Activated CD4-positive, alpha-beta T cell treated with anti-CD3 and anti-CD28 coated beads, Interleukin-2, amount 10 ng/mL, durations not matched to agents 7 days and 5 days (primary cell): ENCODE results near the gene PLEKHA8. TPM values are rescaled to one million over a fixed set of nuclear protein-coding genes. Genes with fewer than 3 reads are reported as not detected.

Experiments used
- CTCF ChIA-PET: fragments of 350-600 bp; sonication (Branson Sonifier 250); formaldehyde crosslinking; loops from one replicate; lab custom pipeline; 2021; ENCODE audit warnings: antibody characterized with exemption; lab: Charles Lee
- POLR2A ChIA-PET: fragments of 350-600 bp; sonication (Branson Sonifier 250); formaldehyde crosslinking; loops from one replicate; lab custom pipeline; 2021; ENCODE audit warnings: antibody characterized with exemption; lab: Charles Lee
- DNase-seq: peaks from one replicate; pipeline ENCODE4 v3.0.0-alpha.2; 2020
- H3K27ac Mint-ChIP-seq: one replicate; pipeline ENCODE4 v1.8.0; 2021; ENCODE audit warnings: mild to moderate bottlenecking, moderate library complexity, mixed read lengths
- H3K27me3 Mint-ChIP-seq: one replicate; pipeline ENCODE4 v1.8.0; 2021; ENCODE audit warnings: mixed read lengths
- H3K36me3 Mint-ChIP-seq: one replicate; pipeline ENCODE4 v1.8.0; 2021; ENCODE audit warnings: low read depth, mixed read lengths
- H3K4me1 Mint-ChIP-seq: one replicate; pipeline ENCODE4 v1.8.0; 2021; ENCODE audit warnings: mixed read lengths
- H3K4me3 Mint-ChIP-seq: one replicate; pipeline ENCODE4 v1.8.0; 2021; ENCODE audit warnings: mild to moderate bottlenecking, moderate library complexity, mixed read lengths
- H3K9me3 Mint-ChIP-seq: one replicate; pipeline ENCODE4 v1.8.0; 2021; ENCODE audit warnings: mixed read lengths
- total RNA-seq, 2 experiments: library from RNA; stranded (reverse); gene quantifications; one replicate each; pipeline ENCODE4 v1.2.3, GENCODE V29; 2021

The PLEKHA8 gene
- total RNA-seq, 2 experiments from 2014 or later, result 5.2 to 6.3 TPM

- Mint-ChIP-seq H3K36me3 (no peaks in the 10 kb centered on the region), H3K4me1 (peaks cover 64% of the 10 kb centered on the region), H3K9me3 (no peaks in the 10 kb centered on the region), H3K27me3 (no peaks in the 10 kb centered on the region), H3K4me3 (peak overlapping the region; percentile 44), H3K27ac (peak overlapping the region; percentile 88)
- peak; percentile 23 for DNase-seq
- POLR2A ChIA-PET, result no interaction called here
- CTCF ChIA-PET, result interaction anchor here (0.7 to 2.0 kb wide), 4 partner anchors 10 to 160 kb away, joined by 3 to 5 read pairs (median 4); no protein-coding TSS in a partner anchor
These were observed 134.5 kb downstream of the PLEKHA8 start for GRCh38 chr7:30162622-30163124.

- peak; percentile 27 for DNase-seq
- CTCF ChIA-PET, result interaction anchor here (0.6 to 1.5 kb wide), 3 partner anchors 15 to 154 kb away, joined by 3 read pairs; no protein-coding TSS in a partner anchor
- no peaks in the 10 kb centered on the region for H3K36me3 Mint-ChIP-seq
- H3K4me3 Mint-ChIP-seq, result peak overlapping the region; percentile 48
- peaks cover 59% of the 10 kb centered on the region for H3K4me1 Mint-ChIP-seq
- H3K27me3 Mint-ChIP-seq, result no peaks in the 10 kb centered on the region
- H3K27ac Mint-ChIP-seq, result peak overlapping the region; percentile 88
- POLR2A ChIA-PET, result no interaction called here
- H3K9me3 Mint-ChIP-seq, result no peaks in the 10 kb centered on the region
These were observed 135.2 kb downstream of the PLEKHA8 start for GRCh38 chr7:30163231-30163894.

- Mint-ChIP-seq H3K27ac (no peak overlapping the region), H3K36me3 (no peaks in the 10 kb centered on the region), H3K27me3 (no peaks in the 10 kb centered on the region), H3K4me1 (peaks cover 48% of the 10 kb centered on the region), H3K9me3 (no peaks in the 10 kb centered on the region), H3K4me3 (no peak overlapping the region)
- DNase-seq, result no peak
- ChIA-PET CTCF (interaction anchor here (0.7 to 1.4 kb wide), 2 partner anchors 13 to 15 kb away, joined by 3 read pairs; no protein-coding TSS in a partner anchor), POLR2A (no interaction called here)
These were observed 136.4 kb downstream of the PLEKHA8 start for GRCh38 chr7:30164567-30164966.

- Mint-ChIP-seq H3K9me3 (no peaks in the 10 kb centered on the region), H3K4me3 (no peak overlapping the region), H3K27me3 (no peaks in the 10 kb centered on the region), H3K36me3 (no peaks in the 10 kb centered on the region), H3K27ac (no peak overlapping the region), H3K4me1 (peaks cover 38% of the 10 kb centered on the region)
- ChIA-PET CTCF (interaction anchor here (1.7 kb wide), 1 partner anchor 11 kb away, joined by 7 read pairs; no protein-coding TSS in a partner anchor), POLR2A (no interaction called here)
- DNase-seq, result no peak
These were observed 137.4 kb downstream of the PLEKHA8 start for GRCh38 chr7:30165590-30165989.

GRCh38 chr7:30166155-30166840 lies 138.1 kb downstream of the PLEKHA8 start:
- no peak for DNase-seq
- Mint-ChIP-seq H3K36me3 (no peaks in the 10 kb centered on the region), H3K27me3 (no peaks in the 10 kb centered on the region), H3K27ac (no peak overlapping the region), H3K4me3 (no peak overlapping the region), H3K9me3 (no peaks in the 10 kb centered on the region), H3K4me1 (peaks cover 31% of the 10 kb centered on the region)
- ChIA-PET CTCF (interaction anchor here (1.7 kb wide), 1 partner anchor 12 kb away, joined by 7 read pairs; no protein-coding TSS in a partner anchor), POLR2A (no interaction called here)

- POLR2A ChIA-PET, result no interaction called here
- no peak overlapping the region for H3K27ac Mint-ChIP-seq
- CTCF ChIA-PET, result interaction anchor here (1.7 kb wide), 1 partner anchor 12 kb away, joined by 7 read pairs; no protein-coding TSS in a partner anchor
- H3K4me3 Mint-ChIP-seq, result no peak overlapping the region
- H3K36me3 Mint-ChIP-seq, result no peaks in the 10 kb centered on the region
- no peaks in the 10 kb centered on the region for H3K9me3 Mint-ChIP-seq
- H3K4me1 Mint-ChIP-seq, result peaks cover 28% of the 10 kb centered on the region
- no peaks in the 10 kb centered on the region for H3K27me3 Mint-ChIP-seq
- DNase-seq, result no peak
These were observed 138.6 kb downstream of the PLEKHA8 start for GRCh38 chr7:30166841-30167235.

GRCh38 chr7:30167901-30168300 lies 139.7 kb downstream of the PLEKHA8 start:
- Mint-ChIP-seq H3K36me3 (no peaks in the 10 kb centered on the region), H3K27ac (no peak overlapping the region), H3K4me3 (no peak overlapping the region), H3K9me3 (no peaks in the 10 kb centered on the region), H3K4me1 (peaks cover 17% of the 10 kb centered on the region), H3K27me3 (no peaks in the 10 kb centered on the region)
- ChIA-PET CTCF (no interaction called here), POLR2A (no interaction called here)
- DNase-seq, result no peak

- H3K9me3 Mint-ChIP-seq, result no peaks in the 10 kb centered on the region
- no peaks in the 10 kb centered on the region for H3K36me3 Mint-ChIP-seq
- no peaks in the 10 kb centered on the region for H3K27me3 Mint-ChIP-seq
- DNase-seq, result no peak
- H3K4me3 Mint-ChIP-seq, result no peak overlapping the region
- POLR2A ChIA-PET, result no interaction called here
- CTCF ChIA-PET, result interaction anchor here (2.2 kb wide), 1 partner anchor 10 kb away, joined by 6 read pairs; no protein-coding TSS in a partner anchor
- H3K4me1 Mint-ChIP-seq, result peaks cover 6% of the 10 kb centered on the region
- no peak overlapping the region for H3K27ac Mint-ChIP-seq
These were observed 140.8 kb downstream of the PLEKHA8 start for GRCh38 chr7:30168835-30169573.

- Mint-ChIP-seq H3K9me3 (no peaks in the 10 kb centered on the region), H3K27ac (no peak overlapping the region), H3K4me1 (peaks cover 2% of the 10 kb centered on the region), H3K4me3 (no peak overlapping the region), H3K27me3 (no peaks in the 10 kb centered on the region), H3K36me3 (no peaks in the 10 kb centered on the region)
- CTCF ChIA-PET, result interaction anchor here (0.7 to 2.2 kb wide), 3 partner anchors 9 to 204 kb away, joined by 3 to 6 read pairs (median 3); no protein-coding TSS in a partner anchor
- POLR2A ChIA-PET, result no interaction called here
- DNase-seq, result no peak
These were observed 141.4 kb downstream of the PLEKHA8 start for GRCh38 chr7:30169579-30169978.

- H3K9me3 Mint-ChIP-seq, result no peaks in the 10 kb centered on the region
- no peaks in the 10 kb centered on the region for H3K27me3 Mint-ChIP-seq
- H3K36me3 Mint-ChIP-seq, result no peaks in the 10 kb centered on the region
- no peak overlapping the region for H3K4me3 Mint-ChIP-seq
- no peak overlapping the region for H3K27ac Mint-ChIP-seq
- ChIA-PET POLR2A (no interaction called here), CTCF (interaction anchor here (0.7 to 2.2 kb wide), 5 partner anchors 8 to 202 kb away, joined by 3 to 6 read pairs (median 3); no protein-coding TSS in a partner anchor)
- H3K4me1 Mint-ChIP-seq, result no peaks in the 10 kb centered on the region
- no peak for DNase-seq
These were observed 142.4 kb downstream of the PLEKHA8 start for GRCh38 chr7:30170476-30171205.

- Mint-ChIP-seq H3K4me1 (no peaks in the 10 kb centered on the region), H3K36me3 (no peaks in the 10 kb centered on the region), H3K9me3 (no peaks in the 10 kb centered on the region), H3K27ac (no peak overlapping the region), H3K27me3 (no peaks in the 10 kb centered on the region), H3K4me3 (no peak overlapping the region)
- ChIA-PET POLR2A (no interaction called here), CTCF (interaction anchor here (1.2 to 1.4 kb wide), 2 partner anchors 10 to 19 kb away, joined by 3 read pairs; no protein-coding TSS in a partner anchor)
- DNase-seq, result no peak
These were observed 143.7 kb downstream of the PLEKHA8 start for GRCh38 chr7:30171766-30172447.
